ENCODE data around the gene PRM2.
A peak's percentile ranks its signal among the peaks of the same experiment; 100 is the strongest.

Gene PRM2

GRCh38 chr16:11249233-11250061 lies 26.8 kb downstream of the PRM2 start:
- DNase-seq (ENCODE audit: low read depth in 2 of 2): no peak

GRCh38 chr16:11248133-11248532 lies 28.1 kb downstream of the PRM2 start:
- no peak for DNase-seq (ENCODE audit: low read depth in 2 of 2)

- DNase-seq (ENCODE audit: low read depth in 2 of 2): no peak
These were observed 30.3 kb downstream of the PRM2 start for GRCh38 chr16:11245988-11246387.

GRCh38 chr16:11245222-11245737 lies 31.0 kb downstream of the PRM2 start:
- no peak for DNase-seq (ENCODE audit: low read depth in 2 of 2)

- DNase-seq (ENCODE audit: low read depth in 2 of 2): no peak
These were observed 33.6 kb downstream of the PRM2 start for GRCh38 chr16:11242658-11243057.

GRCh38 chr16:11241480-11242204 lies 34.6 kb downstream of the PRM2 start:
- no peak for DNase-seq (ENCODE audit: low read depth in 2 of 2)

- DNase-seq (ENCODE audit: low read depth in 2 of 2): no peak
These were observed 35.4 kb downstream of the PRM2 start for GRCh38 chr16:11240636-11241473.

- DNase-seq (ENCODE audit: low read depth in 2 of 2): no peak
These were observed 36.3 kb downstream of the PRM2 start for GRCh38 chr16:11239644-11240632.

GRCh38 chr16:11238272-11239202 lies 37.7 kb downstream of the PRM2 start:
- DNase-seq (ENCODE audit: low read depth in 2 of 2): no peak

GRCh38 chr16:11236461-11237254 lies 39.6 kb downstream of the PRM2 start:
- no peak for DNase-seq (ENCODE audit: low read depth in 2 of 2)

- DNase-seq (ENCODE audit: low read depth in 2 of 2): no peak
These were observed 40.6 kb downstream of the PRM2 start for GRCh38 chr16:11235703-11235991.

- DNase-seq (ENCODE audit: low read depth in 2 of 2): no peak
These were observed 41.2 kb downstream of the PRM2 start for GRCh38 chr16:11234884-11235702.

- peak; percentile 64 to 73 for DNase-seq (ENCODE audit: low read depth in 2 of 2)
These were observed 42.4 kb downstream of the PRM2 start for GRCh38 chr16:11233727-11234376.

- DNase-seq (ENCODE audit: low read depth in 2 of 2): peak; percentile 76 to 85
These were observed 43.2 kb downstream of the PRM2 start for GRCh38 chr16:11232852-11233726.

GRCh38 chr16:11232302-11232851 lies 43.9 kb downstream of the PRM2 start:
- DNase-seq (ENCODE audit: low read depth in 2 of 2): no peak

- no peak for DNase-seq (ENCODE audit: low read depth in 2 of 2)
These were observed 44.8 kb downstream of the PRM2 start for GRCh38 chr16:11231367-11231970.

Measured in activated CD4-positive, alpha-beta T cell treated with anti-CD3 and anti-CD28 coated beads for 24 hours (primary cell).